Esophagus squamous epithelium (tissue), 4 donors: ENCODE data around the gene LRRC25.

Experiments
- CTCF ChIP-seq, 6 experiments: fragments of 450-650 bp in 4 of 6; fragments of 200-600 bp in 2 of 6; sonication (generic) in 2 of 6; IDR thresholded peaks; one replicate each; pipeline ENCODE4 v1.5.1; 2016 to 2019; ENCODE audit warnings: antibody characterized with exemption in 6 of 6, mild to moderate bottlenecking in 4 of 6, moderate library complexity in 4 of 6
- POLR2A ChIP-seq, 4 donors: fragments of 450-650 bp; IDR thresholded peaks; one replicate each; pipeline ENCODE4 v1.6.1; 2017; ENCODE audit warnings: antibody characterized with exemption in 4 of 4, mild to moderate bottlenecking in 4 of 4, moderate library complexity in 3 of 4

DNA sequence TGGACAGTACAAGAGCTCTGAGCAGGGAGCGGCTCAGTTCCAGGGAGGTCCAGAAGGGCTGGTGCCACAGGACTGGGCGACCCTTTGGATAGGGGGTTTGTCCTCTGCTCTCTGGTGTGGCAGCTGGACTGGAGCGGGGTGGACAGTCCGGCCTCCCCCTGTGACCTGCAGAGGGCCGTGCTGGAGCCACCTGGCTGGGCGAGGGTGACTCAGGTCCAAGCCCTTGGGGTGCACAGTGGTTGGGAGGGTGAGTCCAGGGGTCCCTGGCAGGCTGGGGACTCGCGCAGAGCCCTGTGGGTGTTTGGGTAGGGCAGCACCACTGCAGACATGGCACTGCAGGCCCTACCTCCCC is 29.0 kb upstream of the LRRC25 start:
- no peak for TF ChIP-seq CTCF (IDR thresholded peaks at IDR 0.05)
- TF ChIP-seq POLR2A (IDR thresholded peaks at IDR 0.05) = no peak
